Measurements from ENCODE around the gene ZNF319. TPM values are rescaled to one million over a fixed set of nuclear protein-coding genes. Genes with fewer than 3 reads are reported as not detected.

ZNF319 gene
- total RNA-seq, 4 donors from 2014 or later, result 8.1 to 12.1 (median 8.6) TPM

- intact Hi-C loops (cut with DNase I; ENCODE audit: low total_unique reads), result no loop called here
- 85 to 87% methylated on average over 9 of the region's 9 CpGs for WGBS, 2 donors
- H3K4me3 ChIP-seq (ENCODE audit: low read depth, poor library complexity, severe bottlenecking), result no peak overlapping the region
- TF ChIP-seq CTCF (IDR thresholded peaks at IDR 0.05) (no peak), POLR2A (IDR thresholded peaks at IDR 0.05) (no peak)
- no peak for DNase-seq (ENCODE audit: low spot score in 2 of 2)
Measured at GRCh38 chr16:58002416-58002800, 1.9 kb upstream of the ZNF319 start.

- peak overlapping the region; percentile 68 for H3K4me3 ChIP-seq (ENCODE audit: low read depth, poor library complexity, severe bottlenecking)
- no peak for DNase-seq (ENCODE audit: low spot score in 2 of 2)
- intact Hi-C loops (cut with DNase I; ENCODE audit: low total_unique reads), result no loop called here
- 31 to 47% methylated on average over 6 to 10 of the region's 10 CpGs for WGBS, 2 donors
- TF ChIP-seq POLR2A (IDR thresholded peaks at IDR 0.05) (no peak), CTCF (IDR thresholded peaks at IDR 0.05) (no peak)
Measured at GRCh38 chr16:58001781-58002415, 1.4 kb upstream of the ZNF319 start.

GRCh38 chr16:58000706-58001676, 519 bp upstream of the ZNF319 start, which contains the start of gene USB1:
USB1 (plus strand) TSS chr16:58001407; CDS start chr16:58001484, 77 bp downstream.
- TF ChIP-seq POLR2A (IDR thresholded peaks at IDR 0.05) (no peak), CTCF (IDR thresholded peaks at IDR 0.05) (no peak)
- peak within 1 kb of the TSS; percentile 68 for H3K4me3 ChIP-seq (ENCODE audit: low read depth, poor library complexity, severe bottlenecking)
- 1% methylated on average over 26 to 41 of the region's 81 CpGs for WGBS, 2 donors
- peak; percentile 70 to 96 for DNase-seq (ENCODE audit: low spot score in 2 of 2)
- intact Hi-C loops (cut with DNase I; ENCODE audit: low total_unique reads), result no loop called here

- H3K4me3 ChIP-seq (ENCODE audit: low read depth, poor library complexity, severe bottlenecking), result peak overlapping the region; percentile 54
- intact Hi-C loops (cut with DNase I; ENCODE audit: low total_unique reads), result loop anchor here (10.0 kb wide), 2 partner anchors 245 to 425 kb away; no protein-coding TSS in a partner anchor
- 7 to 12% methylated on average over 6 of the region's 6 CpGs for WGBS, 2 donors
- no peak for DNase-seq (ENCODE audit: low spot score in 2 of 2)
- TF ChIP-seq CTCF (IDR thresholded peaks at IDR 0.05) (no peak), POLR2A (IDR thresholded peaks at IDR 0.05) (no peak)
Measured at GRCh38 chr16:57999366-57999970, 1.0 kb downstream of the ZNF319 start.

- H3K4me3 ChIP-seq (ENCODE audit: low read depth, poor library complexity, severe bottlenecking), result no peak overlapping the region
- DNase-seq (ENCODE audit: low spot score in 2 of 2), result no peak
- TF ChIP-seq POLR2A (IDR thresholded peaks at IDR 0.05), result no peak
- TF ChIP-seq CTCF (IDR thresholded peaks at IDR 0.05), result no peak
- WGBS, 2 donors, result 77 to 92% methylated on average over 3 of the region's 3 CpGs
- intact Hi-C loops (cut with DNase I; ENCODE audit: low total_unique reads), result loop anchor here (10.0 kb wide), 2 partner anchors 244 to 424 kb away; no protein-coding TSS in a partner anchor
Measured at GRCh38 chr16:57998992-57999365, 1.5 kb downstream of the ZNF319 start.
